Stimulated activated CD8-positive, alpha-beta memory T cell treated with anti-CD3 and anti-CD28 coated beads, Interleukin-12 subunit alpha, Interleukin-12 subunit beta, amount 100 ng/mL, for 4 hours (primary cell): ENCODE measurements around the gene PLSCR1.
"Not testable (repeated sequence)": the region's sequence is repeated elsewhere in the genome, so short reads cannot be mapped to it uniquely, and the experiment has no call there.

Experiments used
- DNase-seq: peaks from one replicate; pipeline ENCODE4 v3.0.0-alpha.2; 2020; ENCODE audit warnings: low read depth

PLSCR1 gene

DNA sequence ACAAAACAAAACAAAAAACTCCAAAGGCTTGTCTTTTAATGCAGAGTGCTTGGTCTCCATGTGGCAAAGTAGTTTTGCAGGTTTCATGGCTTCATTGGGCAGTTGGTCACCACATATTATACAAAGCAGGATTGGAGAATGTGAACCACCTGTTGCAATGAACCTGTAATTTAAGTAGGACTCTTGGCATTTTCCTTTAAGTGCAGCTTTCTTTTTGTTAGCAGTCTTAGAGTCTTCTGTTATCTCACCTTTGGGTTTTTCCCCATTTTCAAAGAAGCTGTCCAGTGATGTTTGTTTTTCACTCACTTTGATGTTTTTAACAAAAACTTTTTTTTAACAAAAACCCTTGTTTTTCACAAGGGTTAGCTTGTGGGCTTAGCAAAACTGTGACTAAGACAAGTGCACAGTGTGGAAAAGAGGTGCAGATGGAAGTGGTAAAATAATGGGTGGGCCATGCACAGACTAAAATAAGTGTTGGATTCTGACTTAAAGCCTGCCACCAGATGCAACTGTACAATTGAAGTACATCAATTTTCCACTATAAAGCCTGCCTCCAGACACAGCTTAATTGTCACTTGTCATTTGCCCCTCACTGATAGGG, 2.9 kb upstream of the PLSCR1 start:
- DNase-seq, result no peak

GRCh38 chr3:146546366-146546965, 2.1 kb upstream of the PLSCR1 start:
- no peak for DNase-seq

DNA sequence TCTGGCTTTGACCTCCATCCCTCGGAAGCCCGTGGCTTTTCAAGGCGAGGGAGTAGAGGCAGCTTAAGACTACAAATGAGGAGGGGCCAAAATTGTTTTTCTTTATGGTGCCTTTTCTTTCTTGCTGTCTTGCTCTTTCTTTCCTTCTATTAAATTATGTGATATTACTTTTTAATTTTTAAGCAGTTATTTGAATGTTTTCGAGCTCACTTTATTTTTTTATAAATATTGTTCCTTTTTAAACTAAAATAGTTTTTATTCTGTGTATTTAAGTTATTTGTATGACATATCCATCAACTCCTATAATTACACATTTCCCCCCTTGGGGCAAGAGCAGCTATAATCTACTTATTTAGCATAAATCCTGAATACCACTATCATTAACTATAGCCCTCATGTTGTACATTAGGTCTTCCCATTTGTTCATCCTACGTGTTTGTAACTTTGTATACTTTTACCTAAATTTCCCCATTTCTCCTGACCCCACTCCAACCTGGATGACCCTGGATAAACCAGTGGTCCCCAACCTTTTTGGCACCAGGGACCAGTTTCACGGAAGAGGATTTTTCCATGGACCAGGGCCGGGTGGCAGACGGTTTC, 622 bp upstream of the PLSCR1 start:
- DNase-seq, result no peak

DNA sequence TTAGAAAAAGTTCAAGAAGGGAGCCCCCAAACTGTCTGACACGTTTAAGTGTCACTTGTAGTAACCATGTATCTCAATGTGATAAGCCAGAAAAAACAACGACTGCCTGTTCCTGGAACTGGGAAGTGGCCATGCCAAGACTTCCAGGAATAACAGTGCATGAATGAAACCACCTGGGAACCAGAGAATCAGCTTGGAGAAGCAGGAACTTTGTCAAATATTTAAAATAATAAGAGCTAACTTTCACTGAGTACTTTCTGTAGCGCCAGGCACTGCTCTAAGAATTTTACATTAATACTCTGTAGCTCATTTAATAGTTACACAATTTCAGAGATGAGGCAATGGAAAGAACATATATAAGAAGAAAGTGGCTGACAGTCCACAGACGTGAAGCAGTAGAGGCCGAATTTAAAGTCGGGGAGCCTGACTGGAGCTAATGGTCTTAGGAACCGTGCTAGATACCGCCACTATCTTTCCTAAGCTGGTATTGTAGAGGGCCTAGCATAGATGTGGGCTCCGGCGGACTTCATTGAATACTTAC, 876 bp downstream of the PLSCR1 start:
- no peak for DNase-seq

GRCh38 chr3:146542978-146543377, 1.4 kb downstream of the PLSCR1 start:
- DNase-seq, result no peak

DNA sequence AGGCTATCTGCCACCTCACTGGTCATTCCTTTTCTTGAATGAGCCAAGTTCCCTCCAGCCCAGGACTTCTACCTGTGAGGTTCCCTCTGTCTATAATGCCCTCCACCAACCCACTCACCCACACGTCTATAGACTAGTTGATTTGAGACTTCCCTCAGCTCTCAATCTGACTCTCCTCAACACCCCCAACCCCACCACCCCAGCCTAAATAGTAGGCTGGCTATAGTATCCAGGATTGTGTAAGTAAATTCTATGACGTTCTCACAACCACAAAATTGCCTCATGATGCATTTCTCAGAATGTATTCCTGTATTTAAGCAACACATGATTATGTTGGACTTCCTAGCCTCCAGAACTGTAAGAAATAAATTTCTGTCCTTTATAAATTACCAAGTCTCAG, 2.2 kb downstream of the PLSCR1 start:
- DNase-seq, result no peak

DNA sequence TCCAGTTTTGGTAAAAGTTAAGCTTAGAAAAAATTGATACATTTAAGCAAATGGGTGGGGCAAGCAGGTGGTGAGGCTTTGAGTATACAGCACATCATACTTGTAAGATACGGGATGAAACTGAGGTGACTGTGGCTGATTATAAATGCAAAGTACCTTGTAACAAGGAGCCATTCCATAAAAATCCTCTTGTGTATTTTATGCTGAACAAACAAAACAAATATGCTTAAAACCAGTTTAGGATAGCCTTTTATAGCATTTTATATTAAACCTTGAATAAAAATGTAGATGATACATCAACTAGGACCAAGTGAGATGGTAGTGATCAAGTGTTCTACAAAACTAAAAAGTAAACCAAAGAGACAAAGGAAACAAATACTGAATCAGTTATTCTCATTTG, 3.4 kb downstream of the PLSCR1 start:
- DNase-seq, result no peak

- DNase-seq, result no peak
Observed at GRCh38 chr3:146540236-146540635, 4.2 kb downstream of the PLSCR1 start.

GRCh38 chr3:146539315-146539714, 5.1 kb downstream of the PLSCR1 start:
- no peak for DNase-seq

- DNase-seq, result no peak
Observed at GRCh38 chr3:146537603-146538002, 6.8 kb downstream of the PLSCR1 start.

DNA sequence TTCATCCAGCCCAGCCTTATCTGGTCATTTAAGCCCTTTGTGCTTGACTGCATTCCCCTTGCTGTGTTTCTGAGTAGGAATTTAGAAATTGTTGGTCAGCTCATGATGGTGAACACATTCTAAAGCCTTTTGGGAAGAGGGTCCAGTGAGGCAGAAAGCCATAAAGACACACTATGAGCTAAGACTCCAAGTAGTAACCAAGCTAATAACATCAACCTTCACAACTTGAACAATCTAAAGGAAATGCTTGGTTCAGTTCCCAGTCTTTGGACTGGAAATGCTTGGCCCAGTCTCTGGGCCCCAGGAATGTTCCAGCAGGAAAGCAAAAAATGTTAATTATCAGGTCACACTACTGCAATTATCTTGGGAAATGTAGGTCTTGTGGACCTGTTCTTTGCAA, 7.7 kb downstream of the PLSCR1 start:
- DNase-seq, result no peak

- no peak for DNase-seq
Observed at GRCh38 chr3:146532406-146532805, 12.0 kb downstream of the PLSCR1 start.

DNA sequence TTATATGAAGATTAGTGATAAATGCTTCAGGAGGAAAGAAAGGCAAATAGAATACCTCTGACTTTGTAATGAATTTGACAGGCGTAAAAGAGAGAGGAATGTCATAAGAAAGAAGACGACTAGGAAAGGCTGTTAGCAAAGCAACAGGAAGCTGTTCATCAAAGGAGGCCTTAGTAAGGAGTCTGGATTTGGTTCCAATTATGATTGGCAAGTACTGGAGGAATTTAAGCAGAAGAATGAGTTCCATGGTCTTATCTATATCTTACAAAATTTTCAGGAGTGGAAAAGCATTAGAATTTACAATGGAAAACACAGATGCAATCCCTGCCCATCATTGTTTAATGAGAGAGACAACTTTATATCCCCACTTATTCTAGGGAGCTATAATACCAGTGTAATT, 13.8 kb downstream of the PLSCR1 start:
- DNase-seq, result no peak

GRCh38 chr3:146529021-146529420, 15.4 kb downstream of the PLSCR1 start:
- no peak for DNase-seq

- no peak for DNase-seq
Observed at GRCh38 chr3:146524961-146525360, 19.4 kb downstream of the PLSCR1 start.

DNA sequence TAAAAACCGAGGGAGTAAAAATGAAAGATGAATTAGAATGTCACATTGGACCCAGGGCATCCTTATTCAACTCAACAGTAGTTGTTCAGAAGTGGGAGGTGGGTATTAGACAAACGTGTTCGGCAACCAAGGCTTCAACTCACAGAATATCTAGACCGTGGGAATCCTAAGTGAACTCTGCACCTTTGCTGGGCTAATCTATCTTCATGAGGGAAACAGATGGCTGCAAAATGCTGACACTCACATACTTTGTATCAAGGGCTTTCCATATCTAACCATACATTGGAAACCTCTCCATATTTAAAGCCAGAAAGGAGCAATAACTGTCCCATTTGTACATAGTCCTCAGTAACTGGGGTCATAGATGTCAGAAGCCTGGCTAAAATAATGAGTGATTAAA, 20.9 kb downstream of the PLSCR1 start:
- no peak for DNase-seq

- not testable (repeated sequence) for DNase-seq
Observed at GRCh38 chr3:146522174-146523158, 21.9 kb downstream of the PLSCR1 start.

DNA sequence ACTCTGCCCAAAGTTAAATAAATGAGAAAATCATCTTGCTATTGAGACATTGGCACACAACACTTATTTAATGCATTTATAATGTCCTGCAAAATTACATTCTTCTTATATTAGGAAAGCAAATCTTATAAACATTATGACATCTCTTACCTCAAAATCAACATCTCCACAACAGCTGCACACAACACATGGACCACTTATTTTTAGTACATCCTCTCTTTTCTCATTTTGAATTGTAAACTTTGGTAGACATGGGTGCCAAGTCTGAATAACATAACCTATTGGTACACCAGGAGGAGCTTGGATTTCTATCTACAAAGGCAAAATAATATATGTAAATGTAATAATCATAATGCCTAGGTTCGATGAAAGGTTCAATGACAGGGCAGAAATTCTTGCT, 23.0 kb downstream of the PLSCR1 start:
- DNase-seq, result no peak

GRCh38 chr3:146519810-146520209, 24.6 kb downstream of the PLSCR1 start:
- no peak for DNase-seq

DNA sequence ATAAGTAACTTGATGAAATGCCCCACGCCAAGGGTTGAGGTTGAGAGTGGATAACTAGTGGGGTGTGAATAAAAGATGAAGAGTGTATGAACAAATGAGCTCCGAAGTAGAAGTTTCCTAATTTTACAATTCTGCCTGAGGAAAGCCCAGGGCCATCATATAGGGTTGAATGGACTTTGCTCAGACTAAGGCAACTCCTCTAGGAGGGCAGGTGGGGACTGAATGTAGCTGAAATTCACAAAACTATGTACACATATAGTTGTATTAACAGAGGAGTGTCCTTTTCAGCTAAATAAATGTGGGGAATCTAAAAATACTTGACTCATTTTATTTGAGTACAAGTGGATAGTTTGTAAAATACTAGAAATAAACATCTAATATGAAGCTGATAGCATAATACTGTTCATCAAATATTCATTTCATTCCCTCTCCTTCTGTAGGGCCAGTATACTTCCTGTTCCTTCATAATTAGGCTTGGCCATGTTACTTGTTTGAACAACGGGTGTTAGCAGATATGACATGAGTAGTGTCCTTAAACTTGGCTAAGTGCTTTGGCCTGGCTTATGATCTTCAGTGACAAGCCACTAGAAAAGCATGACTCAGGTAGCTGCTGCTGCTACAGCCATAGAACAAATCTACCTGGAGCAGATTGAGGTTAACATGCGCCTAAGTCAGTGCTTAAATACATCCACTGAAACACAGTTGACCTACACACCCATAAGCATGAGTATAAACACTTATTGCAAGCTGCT, 26.5 kb downstream of the PLSCR1 start:
- DNase-seq, result no peak

DNA sequence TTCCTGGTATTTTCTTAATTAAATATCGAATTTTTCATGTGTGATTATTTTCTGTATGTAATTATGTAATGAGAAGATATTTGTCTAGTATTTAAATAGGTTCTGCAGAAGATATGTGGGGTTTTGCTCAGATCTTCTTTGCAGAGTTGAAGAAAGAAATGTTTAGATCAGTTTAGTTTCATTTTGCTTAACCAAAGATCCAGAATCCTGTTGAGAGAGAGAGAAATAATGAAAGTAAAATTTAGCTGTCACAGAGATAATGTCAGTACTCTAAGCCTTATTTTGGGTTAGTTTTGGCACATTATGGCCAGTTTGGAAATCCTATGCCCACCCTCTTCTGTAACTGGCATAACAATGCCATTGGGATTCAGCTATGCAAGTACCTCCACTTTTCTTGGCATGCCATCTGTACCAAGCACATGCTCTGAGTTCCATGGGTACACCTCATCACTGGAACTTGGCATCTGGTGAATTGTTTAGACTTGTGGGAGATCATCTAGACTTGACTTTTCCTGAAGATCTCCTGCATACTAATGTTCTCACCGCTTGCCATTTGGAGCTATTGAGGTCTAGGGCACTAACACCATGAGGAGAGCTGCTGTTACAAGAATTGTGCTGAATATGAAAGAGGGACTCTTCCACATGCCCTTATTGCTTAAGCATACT, 30.9 kb downstream of the PLSCR1 start:
- DNase-seq, result no peak
